ENCODE results near the gene TSHR. TPM values are rescaled to one million over a fixed set of nuclear protein-coding genes. Genes with fewer than 3 reads are reported as not detected.

Gene TSHR
- total RNA-seq, 1 donor = not detected

DNA sequence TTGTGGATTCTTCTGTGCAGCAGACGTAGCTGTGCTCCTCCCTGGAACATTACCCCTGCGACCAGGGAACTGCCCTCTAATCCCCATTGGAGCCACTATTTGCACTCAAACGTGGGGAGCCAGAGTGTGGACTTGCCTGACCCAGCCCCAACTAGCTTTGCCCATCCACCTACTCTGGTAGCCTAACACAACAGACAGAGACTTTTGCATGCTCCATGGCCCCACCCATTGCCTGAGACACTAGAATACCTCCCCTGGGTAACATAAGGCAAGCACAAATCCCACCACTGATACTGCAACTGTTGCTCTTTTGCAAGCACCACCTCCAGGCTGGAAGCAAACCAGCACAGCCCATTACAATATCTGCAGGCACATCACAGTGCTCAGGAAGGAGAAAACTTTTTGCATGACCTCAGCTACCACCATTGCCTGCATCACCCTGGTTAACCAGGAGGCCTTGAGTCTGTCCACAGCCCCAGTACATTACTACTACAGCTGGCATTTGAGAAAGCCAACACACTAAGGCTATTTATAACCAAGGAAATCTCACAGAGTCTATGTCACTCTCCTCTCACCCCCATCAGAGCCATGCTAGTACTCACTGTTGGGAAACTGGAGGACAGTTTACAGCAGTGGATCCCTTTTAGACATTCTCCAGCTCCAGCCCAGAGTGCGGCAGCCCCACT lies 28.9 kb upstream of the TSHR start:
- peak; percentile 75 for DNase-seq (ENCODE audit: low read depth)
- TF ChIP-seq CTCF (IDR thresholded peaks at IDR 0.05; ENCODE audit: insufficient read depth, low read depth, low read length) = no peak
- H3K4me3 ChIP-seq (ENCODE audit: low read depth, low read length) = no peak overlapping the region

GRCh38 chr14:80927083-80927989 lies 28.1 kb upstream of the TSHR start:
- DNase-seq (ENCODE audit: low read depth) = no peak
- no peak overlapping the region for H3K4me3 ChIP-seq (ENCODE audit: low read depth, low read length)
- peak; percentile 24 for TF ChIP-seq CTCF (IDR thresholded peaks at IDR 0.05; ENCODE audit: insufficient read depth, low read depth, low read length)

- DNase-seq (ENCODE audit: low read depth) = no peak
- TF ChIP-seq CTCF (IDR thresholded peaks at IDR 0.05; ENCODE audit: insufficient read depth, low read depth, low read length) = no peak
- H3K4me3 ChIP-seq (ENCODE audit: low read depth, low read length) = no peak overlapping the region
Observed at GRCh38 chr14:80930095-80930494, 25.3 kb upstream of the TSHR start.

DNA sequence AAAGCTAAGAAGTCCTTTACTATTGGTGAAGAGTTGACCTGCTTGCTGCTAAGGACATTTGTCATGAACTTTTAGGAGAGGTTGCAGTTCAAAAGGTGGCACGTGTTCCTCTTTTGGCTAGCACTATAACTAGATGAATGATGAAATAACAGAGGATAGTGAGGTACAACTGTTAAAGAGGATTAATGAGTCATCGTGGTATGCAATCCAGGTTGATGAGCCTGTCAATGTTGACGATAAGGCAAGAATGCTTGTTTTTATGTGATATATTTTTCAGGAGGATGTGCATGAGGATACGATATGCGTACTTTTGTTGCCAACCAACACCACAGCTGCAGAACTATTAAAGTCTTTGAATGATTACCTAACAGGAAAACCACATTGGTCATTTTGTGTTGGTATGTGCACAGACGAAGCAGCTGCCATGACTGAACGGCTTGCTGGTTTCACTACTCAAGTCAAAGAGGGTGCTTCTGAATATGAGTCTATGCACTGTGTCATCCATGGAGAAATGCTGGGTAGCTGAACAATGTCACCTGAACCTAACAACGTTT lies 24.5 kb upstream of the TSHR start:
- DNase-seq (ENCODE audit: low read depth) = peak; percentile 97
- TF ChIP-seq CTCF (IDR thresholded peaks at IDR 0.05; ENCODE audit: insufficient read depth, low read depth, low read length) = no peak
- H3K4me3 ChIP-seq (ENCODE audit: low read depth, low read length) = no peak overlapping the region

DNA sequence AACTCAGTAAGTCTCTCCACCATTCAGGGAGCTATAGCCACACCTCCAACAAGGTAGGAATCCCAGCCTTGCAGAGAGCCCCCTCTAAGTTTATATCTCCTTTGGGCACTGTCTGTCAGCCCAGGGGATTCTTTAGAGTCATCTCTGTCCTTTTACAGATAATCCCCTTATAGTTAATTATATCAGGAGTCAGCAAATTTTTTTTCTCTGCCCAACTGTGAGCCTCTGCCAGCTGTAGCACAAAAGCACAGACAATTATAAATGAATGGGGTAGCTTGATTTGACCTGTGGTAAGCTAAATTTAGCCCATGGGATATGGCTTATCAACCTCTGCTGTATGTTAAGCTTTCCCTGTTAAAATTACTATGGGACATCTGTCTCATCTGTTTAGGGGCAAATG lies 22.1 kb upstream of the TSHR start:
- no peak for DNase-seq (ENCODE audit: low read depth)
- H3K4me3 ChIP-seq (ENCODE audit: low read depth, low read length) = no peak overlapping the region
- no peak for TF ChIP-seq CTCF (IDR thresholded peaks at IDR 0.05; ENCODE audit: insufficient read depth, low read depth, low read length)

DNA sequence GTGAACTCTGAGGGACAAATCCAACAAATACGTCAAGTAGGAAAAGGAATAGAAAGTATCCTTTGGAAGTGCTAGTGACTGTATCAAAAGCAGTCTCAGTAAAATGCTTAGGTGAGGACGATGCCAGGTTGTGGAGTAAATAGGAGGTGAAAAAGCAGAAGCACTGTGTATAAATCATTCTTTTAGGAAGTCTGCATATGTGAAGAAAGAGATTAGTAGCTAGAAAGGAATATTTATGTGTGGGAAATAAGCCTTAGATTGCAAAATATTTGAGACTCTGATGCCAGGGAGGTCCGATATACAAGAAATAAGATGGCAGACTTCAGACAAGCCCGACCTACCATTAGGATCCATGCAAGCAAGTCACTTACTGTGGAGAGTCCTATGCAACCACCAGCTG lies 21.7 kb upstream of the TSHR start:
- DNase-seq (ENCODE audit: low read depth) = no peak
- H3K4me3 ChIP-seq (ENCODE audit: low read depth, low read length) = no peak overlapping the region
- no peak for TF ChIP-seq CTCF (IDR thresholded peaks at IDR 0.05; ENCODE audit: insufficient read depth, low read depth, low read length)

Measured in fibroblast of villous mesenchyme (primary cell).